A673 (cell line): ENCODE measurements around the gene MTHFD1L. TPM values are rescaled to one million over a fixed set of nuclear protein-coding genes. Genes with fewer than 3 reads are reported as not detected.
A peak's percentile ranks its signal among the peaks of the same experiment; 100 is the strongest.

ENCODE experiments used
- BruUV-seq: library from RNA; stranded (reverse); fragments of 400-500 nt; replicated peaks from 2 replicates; lab custom pipeline; 2021; lab: Mats Ljungman, UMichigan
- CTCF ChIA-PET: fragments of 300-600 bp; sonication (Branson Sonifier 250); formaldehyde crosslinking; loops from one replicate; lab custom pipeline; 2022; ENCODE audit warnings: antibody characterized with exemption; lab: Charles Lee
- POLR2A ChIA-PET: fragments of 300-600 bp; sonication (Branson Sonifier 250); formaldehyde crosslinking; loops from one replicate; lab custom pipeline; 2022; ENCODE audit warnings: antibody characterized with exemption; ENCODE audit not compliant: low non-redundant PET; lab: Charles Lee
- DNase-seq: peaks from one replicate; pipeline ENCODE4 v3.0.0-alpha.2; 2015; ENCODE audit warnings: low spot score
- H3K27ac ChIP-seq: fragments of 200-600 bp; sonication (generic); 2 replicates; pipeline ENCODE4 v1.5.1; 2016; ENCODE audit warnings: mixed run types, low read depth, mild to moderate bottlenecking, mixed read lengths, antibody characterized with exemption, low read length; ENCODE audit not compliant: poor library complexity, severe bottlenecking
- H3K27me3 ChIP-seq: fragments of 200-600 bp; sonication (generic); replicated peaks from 2 replicates; pipeline ENCODE4 v1.6.1; 2017; ENCODE audit warnings: mixed run types, low read depth, mild to moderate bottlenecking, mixed read lengths, antibody characterized with exemption, low read length; ENCODE audit not compliant: insufficient read depth, poor library complexity
- H3K36me3 ChIP-seq: fragments of 200-600 bp; sonication (generic); 2 replicates; pipeline ENCODE4 v1.6.1; 2016; ENCODE audit warnings: mixed run types, mild to moderate bottlenecking, mixed read lengths, antibody characterized with exemption, low read length; ENCODE audit not compliant: insufficient read depth, poor library complexity, severe bottlenecking
- H3K4me1 ChIP-seq: fragments of 200-600 bp; sonication (generic); 2 replicates; pipeline ENCODE4 v1.6.1; 2017; ENCODE audit warnings: mixed run types, mild to moderate bottlenecking, mixed read lengths, antibody characterized with exemption, low read length; ENCODE audit not compliant: insufficient read depth, poor library complexity, severe bottlenecking
- H3K4me3 ChIP-seq: fragments of 200-600 bp; sonication (generic); 2 replicates; pipeline ENCODE4 v1.5.1; 2016; ENCODE audit warnings: low read depth, mixed run types, mild to moderate bottlenecking, mixed read lengths, low read length; ENCODE audit not compliant: poor library complexity, severe bottlenecking
- H3K9me3 ChIP-seq: fragments of 200-600 bp; sonication (generic); 2 replicates; pipeline ENCODE4 v1.6.1; 2016; ENCODE audit warnings: mixed run types, low read depth, mild to moderate bottlenecking, mixed read lengths, antibody characterized with exemption, low read length; ENCODE audit not compliant: poor library complexity, severe bottlenecking
- EZH2 ChIP-seq: fragments of 200-600 bp; sonication (generic); IDR thresholded peaks from 2 replicates; pipeline ENCODE4 v1.6.1; 2017; ENCODE audit warnings: borderline replicate concordance, low read depth, mild to moderate bottlenecking, mixed read lengths, antibody characterized with exemption, low read length; ENCODE audit not compliant: poor library complexity, severe bottlenecking
- intact Hi-C: fragments of 100-400 bp; cut with micrococcal nuclease; formaldehyde crosslinking; loops from one replicate; pipeline ENCODE4 v1.10.0; 2022; ENCODE audit not compliant: unreplicated experiment
- total RNA-seq: library from RNA; stranded (reverse); gene quantifications from 2 replicates; pipeline ENCODE4 v1.2.3, GENCODE V29; 2021
- TF ChIP-seq, protein P1 (sequence below): fragments of 300-800, 200-600 bp; sonication (generic); conservative IDR thresholded peaks from 2 replicates; pipeline ENCODE4 v1.5.1; 2017; ENCODE audit warnings: low read depth, mild to moderate bottlenecking, antibody characterized with exemption, low read length, moderate library complexity, mixed read lengths

Gene MTHFD1L
- total RNA-seq, 1 experiment from 2014 or later, result 78.7 TPM

GRCh38 chr6:150881911-150882481 is 16.5 kb downstream of the MTHFD1L start:
- TF ChIP-seq, protein P1, sequence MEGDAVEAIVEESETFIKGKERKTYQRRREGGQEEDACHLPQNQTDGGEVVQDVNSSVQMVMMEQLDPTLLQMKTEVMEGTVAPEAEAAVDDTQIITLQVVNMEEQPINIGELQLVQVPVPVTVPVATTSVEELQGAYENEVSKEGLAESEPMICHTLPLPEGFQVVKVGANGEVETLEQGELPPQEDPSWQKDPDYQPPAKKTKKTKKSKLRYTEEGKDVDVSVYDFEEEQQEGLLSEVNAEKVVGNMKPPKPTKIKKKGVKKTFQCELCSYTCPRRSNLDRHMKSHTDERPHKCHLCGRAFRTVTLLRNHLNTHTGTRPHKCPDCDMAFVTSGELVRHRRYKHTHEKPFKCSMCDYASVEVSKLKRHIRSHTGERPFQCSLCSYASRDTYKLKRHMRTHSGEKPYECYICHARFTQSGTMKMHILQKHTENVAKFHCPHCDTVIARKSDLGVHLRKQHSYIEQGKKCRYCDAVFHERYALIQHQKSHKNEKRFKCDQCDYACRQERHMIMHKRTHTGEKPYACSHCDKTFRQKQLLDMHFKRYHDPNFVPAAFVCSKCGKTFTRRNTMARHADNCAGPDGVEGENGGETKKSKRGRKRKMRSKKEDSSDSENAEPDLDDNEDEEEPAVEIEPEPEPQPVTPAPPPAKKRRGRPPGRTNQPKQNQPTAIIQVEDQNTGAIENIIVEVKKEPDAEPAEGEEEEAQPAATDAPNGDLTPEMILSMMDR, result no peak
- no peak for TF ChIP-seq EZH2
- DNase-seq, result peak; percentile 55
- no TSS peak for BruUV-seq
- no peak overlapping the region for H3K4me3 ChIP-seq
- no peaks in the 10 kb centered on the region for H3K27me3 ChIP-seq
- peak overlapping the region; percentile 64 for H3K27ac ChIP-seq
- CTCF ChIA-PET, result interaction anchor here (0.9 to 1.1 kb wide), 2 partner anchors 10 to 442 kb away, joined by 3 read pairs; no protein-coding TSS in a partner anchor
- intact Hi-C loops, result no loop called here
- H3K4me1 ChIP-seq, result peaks cover 19% of the 10 kb centered on the region
- H3K36me3 ChIP-seq, result peaks cover 25% of the 10 kb centered on the region
- POLR2A ChIA-PET, result no interaction called here
- no peaks in the 10 kb centered on the region for H3K9me3 ChIP-seq

GRCh38 chr6:150883521-150883920 is 18.0 kb downstream of the MTHFD1L start:
- Histone ChIP-seq H3K27me3 (no peaks in the 10 kb centered on the region), H3K4me1 (peaks cover 30% of the 10 kb centered on the region), H3K4me3 (no peak overlapping the region), H3K9me3 (no peaks in the 10 kb centered on the region), H3K27ac (peak overlapping the region; percentile 14), H3K36me3 (peaks cover 39% of the 10 kb centered on the region)
- POLR2A ChIA-PET, result no interaction called here
- intact Hi-C loops, result no loop called here
- no TSS peak for BruUV-seq
- TF ChIP-seq, protein P1, result no peak
- no peak for TF ChIP-seq EZH2
- peak; percentile 38 for DNase-seq
- CTCF ChIA-PET, result no interaction called here

GRCh38 chr6:150886155-150886554 is 20.7 kb downstream of the MTHFD1L start:
- peaks cover 31% of the 10 kb centered on the region for H3K4me1 ChIP-seq
- no peaks in the 10 kb centered on the region for H3K9me3 ChIP-seq
- H3K4me3 ChIP-seq, result no peak overlapping the region
- H3K36me3 ChIP-seq, result peaks cover 46% of the 10 kb centered on the region
- intact Hi-C loops, result no loop called here
- H3K27ac ChIP-seq, result no peak overlapping the region
- no peak for DNase-seq
- BruUV-seq, result no TSS peak
- TF ChIP-seq EZH2, result no peak
- CTCF ChIA-PET, result no interaction called here
- POLR2A ChIA-PET, result interaction anchor here (0.6 kb wide), 1 partner anchor 57 kb away, joined by 4 read pairs; no protein-coding TSS in a partner anchor
- H3K27me3 ChIP-seq, result no peaks in the 10 kb centered on the region
